HepG2 (cell line): Measurements from ENCODE around the gene PRDX5. TPM values are rescaled to one million over a fixed set of nuclear protein-coding genes. Genes with fewer than 3 reads are reported as not detected.
A peak's percentile ranks its signal among the peaks of the same experiment; 100 is the strongest.

Experiments used
- ARHGAP35 ChIP-seq: sonication (generic); formaldehyde crosslinking; IDR thresholded peaks from 2 replicates; pipeline ENCODE4 v1.9.0; 2022; ENCODE audit warnings: mild to moderate bottlenecking, inconsistent platforms, moderate library complexity, missing genetic modification reagents, borderline replicate concordance
- HNRNPK ChIP-seq: fragments of 200-400 bp; formaldehyde crosslinking; IDR thresholded peaks from 2 replicates; pipeline ENCODE4 v1.6.1; 2018; ENCODE audit warnings: low read length, low read depth, moderate library complexity, mild to moderate bottlenecking; ENCODE audit not compliant: poor library complexity, severe bottlenecking
- XRCC5 ChIP-seq: fragments of 200-400 bp; formaldehyde crosslinking; optimal IDR thresholded peaks from 2 replicates; pipeline ENCODE3; 2017; ENCODE audit warnings: mild to moderate bottlenecking, low read length
- ZNF264 ChIP-seq: sonication (generic); formaldehyde crosslinking; IDR thresholded peaks from 2 replicates; pipeline ENCODE4 v1.4.0; 2020; ENCODE audit warnings: missing genetic modification reagents
- ZNF3 ChIP-seq: IDR thresholded peaks from 2 replicates; pipeline ENCODE4 v1.7.0; 2017; ENCODE audit warnings: inconsistent platforms
- ZNF33B ChIP-seq: sonication (generic); formaldehyde crosslinking; IDR thresholded peaks from 2 replicates; pipeline ENCODE4 v1.5.1; 2020; ENCODE audit warnings: mild to moderate bottlenecking, missing genetic modification reagents
- ZNF468 ChIP-seq: sonication (generic); formaldehyde crosslinking; IDR thresholded peaks from 2 replicates; pipeline ENCODE4 v1.8.0; 2022; ENCODE audit warnings: mild to moderate bottlenecking, moderate library complexity, missing genetic modification reagents
- ZSCAN21 ChIP-seq: sonication (generic); formaldehyde crosslinking; IDR thresholded peaks from 2 replicates; pipeline ENCODE4 v1.8.0; 2022; ENCODE audit warnings: mild to moderate bottlenecking, missing genetic modification reagents, moderate library complexity, borderline replicate concordance
- polyA plus RNA-seq, 8 experiments: library from polyadenylated mRNA; depleted of rRNA in 3 of 8; stranded (reverse) in 7 of 8; unstranded in 1 of 8; fragments of >200 nt; fragmentation: Illumina TruSeq in 4 of 8; extraction: Trizol in 4 of 8; gene quantifications; 2 replicates each; pipeline versions ENCODE4 v1.2.1 to v1.2.3, GENCODE V29; 2011 to 2016; ENCODE audit warnings: low read depth in 4 of 8, missing spikeins in 1 of 8, mixed read lengths in 1 of 8; ENCODE audit not compliant: insufficient read depth in 1 of 8
- total RNA-seq, 5 experiments: library from RNA; depleted of rRNA; stranded (reverse); fragments of >200 nt; fragmentation: Illumina TruSeq; extraction: Trizol; gene quantifications; 2 replicates each; pipeline ENCODE4 v1.2.3, GENCODE V29; 2016; ENCODE audit warnings: low read depth in 1 of 5
- TF ChIP-seq, protein P1 (sequence below): sonication (generic); formaldehyde crosslinking; IDR thresholded peaks from 2 replicates; pipeline ENCODE4 v1.4.0; 2020; ENCODE audit warnings: missing genetic modification reagents
- TF ChIP-seq, protein P2 (sequence below): IDR thresholded peaks from 2 replicates; pipeline ENCODE4 v1.6.1; 2016
- TF ChIP-seq, protein P3 (sequence below): sonication (generic); formaldehyde crosslinking; IDR thresholded peaks from 2 replicates; pipeline ENCODE4 v1.5.1; 2020; ENCODE audit warnings: missing genetic modification reagents, mild to moderate bottlenecking, borderline replicate concordance

The PRDX5 gene
- total and polyA plus RNA-seq, 2 of the 13 experiments (the other 11 are each of a cell fraction or from before 2014, with no cell fraction given): 215 to 311 TPM

DNA sequence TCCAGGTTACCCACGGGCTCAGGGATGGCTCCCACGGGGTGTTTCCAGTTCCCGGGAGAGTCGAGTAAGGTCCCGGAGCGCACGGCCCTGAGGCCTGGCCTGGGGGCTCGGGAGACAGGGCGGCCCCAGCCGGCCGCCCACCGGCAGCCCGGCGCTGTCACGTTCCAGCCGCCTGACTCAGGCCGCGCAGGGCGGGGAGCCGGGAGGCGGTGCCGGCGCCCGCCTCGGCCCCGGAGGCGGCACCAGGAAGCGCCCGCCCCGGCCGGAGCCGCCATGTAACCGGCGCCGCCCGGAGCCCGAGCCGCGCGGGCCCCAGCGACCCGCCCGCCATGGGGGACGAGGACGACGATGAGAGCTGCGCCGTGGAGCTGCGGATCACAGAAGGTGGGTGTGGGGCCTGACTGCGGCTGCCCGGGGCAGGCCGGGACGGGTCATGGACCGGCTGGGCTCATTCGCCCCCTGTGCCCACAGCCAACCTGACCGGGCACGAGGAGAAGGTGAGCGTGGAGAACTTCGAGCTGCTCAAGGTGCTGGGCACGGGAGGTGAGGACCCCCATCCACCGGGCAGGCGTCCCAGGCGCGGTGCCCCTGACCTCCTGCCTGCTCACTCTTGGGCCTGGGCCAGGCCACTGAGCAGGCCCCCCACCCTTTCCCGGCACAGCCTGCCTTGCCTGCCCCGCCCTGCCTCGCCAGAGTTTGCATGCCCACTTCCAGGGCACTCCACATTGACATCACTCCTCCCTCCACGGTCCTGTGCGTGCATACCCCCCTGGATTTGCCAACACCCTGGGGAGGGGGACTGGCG is 41.2 kb downstream of the PRDX5 start, which contains the start of gene RPS6KA4 (continued):
- TF ChIP-seq ZNF33B (0 out of 2 replicates have a peak, but pooled peaks have one; percentile 30), ZSCAN21 (CRISPR knock-in tag) (peak; percentile 59; the same call in 1 of the 2 replicates), ARHGAP35 (CRISPR knock-in tag) (no peak), HNRNPK (no peak), ZNF264 (CRISPR knock-in tag) (no peak), XRCC5 (peak; percentile 28), ZNF3 (no peak), ZNF468 (CRISPR knock-in tag) (no peak)
- TF ChIP-seq, protein P1, sequence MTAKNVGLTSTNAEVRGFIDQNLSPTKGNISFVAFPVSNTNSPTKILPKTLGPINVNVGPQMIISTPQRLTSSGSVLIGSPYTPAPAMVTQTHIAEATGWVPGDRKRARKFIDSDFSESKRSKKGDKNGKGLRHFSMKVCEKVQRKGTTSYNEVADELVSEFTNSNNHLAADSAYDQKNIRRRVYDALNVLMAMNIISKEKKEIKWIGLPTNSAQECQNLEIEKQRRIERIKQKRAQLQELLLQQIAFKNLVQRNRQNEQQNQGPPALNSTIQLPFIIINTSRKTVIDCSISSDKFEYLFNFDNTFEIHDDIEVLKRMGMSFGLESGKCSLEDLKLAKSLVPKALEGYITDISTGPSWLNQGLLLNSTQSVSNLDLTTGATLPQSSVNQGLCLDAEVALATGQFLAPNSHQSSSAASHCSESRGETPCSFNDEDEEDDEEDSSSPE: 0 out of 2 replicates have a peak, but pooled peaks have one; percentile 22
- TF ChIP-seq, protein P2, sequence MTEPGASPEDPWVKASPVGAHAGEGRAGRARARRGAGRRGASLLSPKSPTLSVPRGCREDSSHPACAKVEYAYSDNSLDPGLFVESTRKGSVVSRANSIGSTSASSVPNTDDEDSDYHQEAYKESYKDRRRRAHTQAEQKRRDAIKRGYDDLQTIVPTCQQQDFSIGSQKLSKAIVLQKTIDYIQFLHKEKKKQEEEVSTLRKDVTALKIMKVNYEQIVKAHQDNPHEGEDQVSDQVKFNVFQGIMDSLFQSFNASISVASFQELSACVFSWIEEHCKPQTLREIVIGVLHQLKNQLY (CRISPR knock-in tag): peak; percentile 89
- TF ChIP-seq, protein P3, sequence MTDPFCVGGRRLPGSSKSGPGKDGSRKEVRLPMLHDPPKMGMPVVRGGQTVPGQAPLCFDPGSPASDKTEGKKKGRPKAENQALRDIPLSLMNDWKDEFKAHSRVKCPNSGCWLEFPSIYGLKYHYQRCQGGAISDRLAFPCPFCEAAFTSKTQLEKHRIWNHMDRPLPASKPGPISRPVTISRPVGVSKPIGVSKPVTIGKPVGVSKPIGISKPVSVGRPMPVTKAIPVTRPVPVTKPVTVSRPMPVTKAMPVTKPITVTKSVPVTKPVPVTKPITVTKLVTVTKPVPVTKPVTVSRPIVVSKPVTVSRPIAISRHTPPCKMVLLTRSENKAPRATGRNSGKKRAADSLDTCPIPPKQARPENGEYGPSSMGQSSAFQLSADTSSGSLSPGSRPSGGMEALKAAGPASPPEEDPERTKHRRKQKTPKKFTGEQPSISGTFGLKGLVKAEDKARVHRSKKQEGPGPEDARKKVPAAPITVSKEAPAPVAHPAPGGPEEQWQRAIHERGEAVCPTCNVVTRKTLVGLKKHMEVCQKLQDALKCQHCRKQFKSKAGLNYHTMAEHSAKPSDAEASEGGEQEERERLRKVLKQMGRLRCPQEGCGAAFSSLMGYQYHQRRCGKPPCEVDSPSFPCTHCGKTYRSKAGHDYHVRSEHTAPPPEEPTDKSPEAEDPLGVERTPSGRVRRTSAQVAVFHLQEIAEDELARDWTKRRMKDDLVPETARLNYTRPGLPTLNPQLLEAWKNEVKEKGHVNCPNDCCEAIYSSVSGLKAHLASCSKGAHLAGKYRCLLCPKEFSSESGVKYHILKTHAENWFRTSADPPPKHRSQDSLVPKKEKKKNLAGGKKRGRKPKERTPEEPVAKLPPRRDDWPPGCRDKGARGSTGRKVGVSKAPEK (CRISPR knock-in tag): no peak
